HepG2 (cell line): ENCODE results near the gene MYADML2. TPM values are rescaled to one million over a fixed set of nuclear protein-coding genes. Genes with fewer than 3 reads are reported as not detected.

Experiments
- ESRRA ChIP-seq: sonication (generic); formaldehyde crosslinking; IDR thresholded peaks from 2 replicates; pipeline ENCODE4 v1.5.1; 2020; ENCODE audit warnings: mild to moderate bottlenecking, low read depth, missing genetic modification reagents
- ETS1 ChIP-seq: sonication (generic); formaldehyde crosslinking; IDR thresholded peaks from 2 replicates; pipeline ENCODE4 v1.4.0; 2020; ENCODE audit warnings: missing genetic modification reagents
- GABPB1 ChIP-seq: IDR thresholded peaks from 2 replicates; pipeline ENCODE4 v1.6.1; 2016; ENCODE audit warnings: mild to moderate bottlenecking, missing genetic modification reagents, moderate library complexity, missing compliant biosample characterization
- KDM1A ChIP-seq: IDR thresholded peaks from 2 replicates; pipeline ENCODE4 v1.6.1; 2016; ENCODE audit warnings: missing compliant biosample characterization
- MEIS1 ChIP-seq: sonication (generic); formaldehyde crosslinking; IDR thresholded peaks from 2 replicates; pipeline ENCODE4 v1.9.0; 2021; ENCODE audit warnings: mild to moderate bottlenecking, missing genetic modification reagents, moderate library complexity, borderline replicate concordance
- NR2C2 ChIP-seq: sonication (generic); formaldehyde crosslinking; IDR thresholded peaks from 2 replicates; pipeline ENCODE4 v1.4.0; 2020; ENCODE audit warnings: missing genetic modification reagents, mild to moderate bottlenecking, moderate library complexity, borderline replicate concordance
- POLR2G ChIP-seq: fragments of 200-400 bp; formaldehyde crosslinking; IDR thresholded peaks from 2 replicates; pipeline ENCODE4 v1.6.1; 2018; ENCODE audit warnings: mild to moderate bottlenecking, low read depth, low read length, moderate library complexity
- RXRB ChIP-seq: IDR thresholded peaks from 2 replicates; pipeline ENCODE4 v1.6.1; 2016; ENCODE audit warnings: borderline replicate concordance, missing genetic modification reagents, missing compliant biosample characterization
- SATB2 ChIP-seq: sonication (generic); formaldehyde crosslinking; IDR thresholded peaks from 2 replicates; pipeline ENCODE4 v1.5.0; 2020; ENCODE audit warnings: missing genetic modification reagents
- TRIM24 ChIP-seq: sonication (generic); formaldehyde crosslinking; IDR thresholded peaks from 2 replicates; pipeline ENCODE4 v1.8.0; 2022; ENCODE audit warnings: mild to moderate bottlenecking, missing genetic modification reagents
- ZHX1 ChIP-seq: sonication (generic); formaldehyde crosslinking; IDR thresholded peaks from 2 replicates; pipeline ENCODE4 v1.8.1; 2022; ENCODE audit warnings: low read depth, mild to moderate bottlenecking, missing genetic modification reagents
- ZNF460 ChIP-seq: sonication (generic); formaldehyde crosslinking; IDR thresholded peaks from 2 replicates; pipeline ENCODE4 v1.5.1; 2020; ENCODE audit warnings: missing genetic modification reagents, mild to moderate bottlenecking, borderline replicate concordance
- ZNF619 ChIP-seq: sonication (generic); formaldehyde crosslinking; IDR thresholded peaks from 2 replicates; pipeline ENCODE4 v1.4.0; 2020; ENCODE audit warnings: mild to moderate bottlenecking, missing genetic modification reagents
- ZNF678 ChIP-seq: sonication (generic); formaldehyde crosslinking; IDR thresholded peaks from 2 replicates; pipeline ENCODE4 v1.4.0; 2020; ENCODE audit warnings: mild to moderate bottlenecking, missing genetic modification reagents
- ZNF777 ChIP-seq: sonication (generic); formaldehyde crosslinking; IDR thresholded peaks from 2 replicates; pipeline ENCODE4 v1.4.0; 2020; ENCODE audit warnings: missing genetic modification reagents
- ZNF850 ChIP-seq: sonication (generic); formaldehyde crosslinking; conservative IDR thresholded peaks from 2 replicates; pipeline ENCODE4 v1.9.0; 2021; ENCODE audit warnings: mild to moderate bottlenecking, missing genetic modification reagents
- polyA plus RNA-seq, 8 experiments: library from polyadenylated mRNA; depleted of rRNA in 3 of 8; stranded (reverse) in 7 of 8; unstranded in 1 of 8; fragments of >200 nt; fragmentation: Illumina TruSeq in 4 of 8; extraction: Trizol in 4 of 8; gene quantifications; 2 replicates each; pipeline versions ENCODE4 v1.2.1 to v1.2.3, GENCODE V29; 2011 to 2016; ENCODE audit warnings: low read depth in 4 of 8, missing spikeins in 1 of 8, mixed read lengths in 1 of 8; ENCODE audit not compliant: insufficient read depth in 1 of 8
- total RNA-seq, 5 experiments: library from RNA; depleted of rRNA; stranded (reverse); fragments of >200 nt; fragmentation: Illumina TruSeq; extraction: Trizol; gene quantifications; 2 replicates each; pipeline ENCODE4 v1.2.3, GENCODE V29; 2016; ENCODE audit warnings: low read depth in 1 of 5
- TF ChIP-seq, protein P1 (sequence below): sonication (generic); formaldehyde crosslinking; IDR thresholded peaks from 2 replicates; pipeline ENCODE4 v1.4.0; 2020; ENCODE audit warnings: missing genetic modification reagents
- TF ChIP-seq, protein P2 (sequence below): sonication (generic); formaldehyde crosslinking; IDR thresholded peaks from 2 replicates; pipeline ENCODE4 v1.4.0; 2020; ENCODE audit warnings: mild to moderate bottlenecking, missing genetic modification reagents
- TF ChIP-seq, protein P3 (sequence below): sonication (generic); formaldehyde crosslinking; IDR thresholded peaks from 2 replicates; pipeline ENCODE4 v1.4.0; 2020; ENCODE audit warnings: mild to moderate bottlenecking, missing genetic modification reagents

The MYADML2 gene
- total and polyA plus RNA-seq, 2 of the 13 experiments (the other 11 are each of a cell fraction or from before 2014, with no cell fraction given): not detected

GRCh38 chr17:81977211-81977808, 30.3 kb upstream of the MYADML2 start, which contains the start of gene ASPSCR1 (continued):
- TF ChIP-seq, protein P1, sequence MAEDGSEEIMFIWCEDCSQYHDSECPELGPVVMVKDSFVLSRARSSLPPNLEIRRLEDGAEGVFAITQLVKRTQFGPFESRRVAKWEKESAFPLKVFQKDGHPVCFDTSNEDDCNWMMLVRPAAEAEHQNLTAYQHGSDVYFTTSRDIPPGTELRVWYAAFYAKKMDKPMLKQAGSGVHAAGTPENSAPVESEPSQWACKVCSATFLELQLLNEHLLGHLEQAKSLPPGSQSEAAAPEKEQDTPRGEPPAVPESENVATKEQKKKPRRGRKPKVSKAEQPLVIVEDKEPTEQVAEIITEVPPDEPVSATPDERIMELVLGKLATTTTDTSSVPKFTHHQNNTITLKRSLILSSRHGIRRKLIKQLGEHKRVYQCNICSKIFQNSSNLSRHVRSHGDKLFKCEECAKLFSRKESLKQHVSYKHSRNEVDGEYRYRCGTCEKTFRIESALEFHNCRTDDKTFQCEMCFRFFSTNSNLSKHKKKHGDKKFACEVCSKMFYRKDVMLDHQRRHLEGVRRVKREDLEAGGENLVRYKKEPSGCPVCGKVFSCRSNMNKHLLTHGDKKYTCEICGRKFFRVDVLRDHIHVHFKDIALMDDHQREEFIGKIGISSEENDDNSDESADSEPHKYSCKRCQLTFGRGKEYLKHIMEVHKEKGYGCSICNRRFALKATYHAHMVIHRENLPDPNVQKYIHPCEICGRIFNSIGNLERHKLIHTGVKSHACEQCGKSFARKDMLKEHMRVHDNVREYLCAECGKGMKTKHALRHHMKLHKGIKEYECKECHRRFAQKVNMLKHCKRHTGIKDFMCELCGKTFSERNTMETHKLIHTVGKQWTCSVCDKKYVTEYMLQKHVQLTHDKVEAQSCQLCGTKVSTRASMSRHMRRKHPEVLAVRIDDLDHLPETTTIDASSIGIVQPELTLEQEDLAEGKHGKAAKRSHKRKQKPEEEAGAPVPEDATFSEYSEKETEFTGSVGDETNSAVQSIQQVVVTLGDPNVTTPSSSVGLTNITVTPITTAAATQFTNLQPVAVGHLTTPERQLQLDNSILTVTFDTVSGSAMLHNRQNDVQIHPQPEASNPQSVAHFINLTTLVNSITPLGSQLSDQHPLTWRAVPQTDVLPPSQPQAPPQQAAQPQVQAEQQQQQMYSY: no peak; the same call in 1 of the 2 replicates
- peak; percentile 54; the same call in 1 of the 2 replicates for TF ChIP-seq RXRB (CRISPR knock-in tag)
- no peak; the same call in 1 of the 2 replicates for TF ChIP-seq MEIS1 (CRISPR knock-in tag)
- TF ChIP-seq ZHX1 (CRISPR knock-in tag): peak; percentile 93
- peak; percentile 15; the same call in 1 of the 2 replicates for TF ChIP-seq ZNF678
- TF ChIP-seq ZNF460 (CRISPR knock-in tag): no peak
- TF ChIP-seq GABPB1 (CRISPR knock-in tag): peak; percentile 91
- peak; percentile 67 for TF ChIP-seq NR2C2
- peak; percentile 59; the same call in 1 of the 2 replicates for TF ChIP-seq ESRRA
- 0 out of 2 replicates have a peak, but pooled peaks have one; percentile 76 for TF ChIP-seq ETS1 (CRISPR knock-in tag)
- TF ChIP-seq POLR2G: peak; percentile 79
- TF ChIP-seq ZNF850: no peak
- TF ChIP-seq, protein P2, sequence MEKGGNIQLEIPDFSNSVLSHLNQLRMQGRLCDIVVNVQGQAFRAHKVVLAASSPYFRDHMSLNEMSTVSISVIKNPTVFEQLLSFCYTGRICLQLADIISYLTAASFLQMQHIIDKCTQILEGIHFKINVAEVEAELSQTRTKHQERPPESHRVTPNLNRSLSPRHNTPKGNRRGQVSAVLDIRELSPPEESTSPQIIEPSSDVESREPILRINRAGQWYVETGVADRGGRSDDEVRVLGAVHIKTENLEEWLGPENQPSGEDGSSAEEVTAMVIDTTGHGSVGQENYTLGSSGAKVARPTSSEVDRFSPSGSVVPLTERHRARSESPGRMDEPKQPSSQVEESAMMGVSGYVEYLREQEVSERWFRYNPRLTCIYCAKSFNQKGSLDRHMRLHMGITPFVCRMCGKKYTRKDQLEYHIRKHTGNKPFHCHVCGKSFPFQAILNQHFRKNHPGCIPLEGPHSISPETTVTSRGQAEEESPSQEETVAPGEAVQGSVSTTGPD (CRISPR knock-in tag): no peak
- 0 out of 2 replicates have a peak, but pooled peaks have one; percentile 49 for TF ChIP-seq TRIM24 (CRISPR knock-in tag)
- TF ChIP-seq SATB2 (CRISPR knock-in tag): no peak
- peak; percentile 57 for TF ChIP-seq ZNF777 (CRISPR knock-in tag)
- TF ChIP-seq KDM1A (CRISPR knock-in tag): no peak
- TF ChIP-seq ZNF619 (CRISPR knock-in tag): no peak
- TF ChIP-seq, protein P3, sequence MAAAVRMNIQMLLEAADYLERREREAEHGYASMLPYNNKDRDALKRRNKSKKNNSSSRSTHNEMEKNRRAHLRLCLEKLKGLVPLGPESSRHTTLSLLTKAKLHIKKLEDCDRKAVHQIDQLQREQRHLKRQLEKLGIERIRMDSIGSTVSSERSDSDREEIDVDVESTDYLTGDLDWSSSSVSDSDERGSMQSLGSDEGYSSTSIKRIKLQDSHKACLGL (CRISPR knock-in tag): peak; percentile 95
